SK-N-SH (cell line): ENCODE data around the gene KLF12. TPM values are rescaled to one million over a fixed set of nuclear protein-coding genes. Genes with fewer than 3 reads are reported as not detected.

Experiments
- CTCF ChIA-PET: fragments of 300-600, 350-600 bp; formaldehyde crosslinking; extraction: SDS; loops from one replicate; lab custom pipeline; 2021; lab: Yijun Ruan, JAX
- POLR2A ChIA-PET: fragments of 350-600 bp; sonication (Branson Sonifier 250); formaldehyde crosslinking; extraction: SDS; loops from one replicate; lab custom pipeline; 2020; ENCODE audit warnings: antibody characterized with exemption, inconsistent platforms; lab: Yijun Ruan, JAX
- DNase-seq: peaks from one replicate; pipeline ENCODE4 v3.0.0; 2012
- H2AFZ ChIP-seq: fragments of 200-600 bp; sonication (generic); 2 replicates; pipeline ENCODE4 v1.8.1; 2016; ENCODE audit warnings: antibody characterized with exemption, mild to moderate bottlenecking, low read depth
- H3F3A ChIP-seq: fragments of 200-600 bp; sonication (generic); replicated peaks from 2 replicates; pipeline ENCODE3; 2016; ENCODE audit warnings: antibody characterized with exemption, mild to moderate bottlenecking; ENCODE audit not compliant: insufficient read depth
- H3K27ac ChIP-seq, 2 experiments: fragments of 200-500 bp in 1 of 2; fragments of 200-600 bp in 1 of 2; sonication (Bioruptor generic) in 1 of 2; sonication (generic), shearing (Covaris generic) in 1 of 2; 2 replicates each; pipeline versions ENCODE4 v1.5.1 to v1.6.1; 2014 to 2016; ENCODE audit warnings: low read depth in 2 of 2, inconsistent platforms in 1 of 2, low read length in 1 of 2, mild to moderate bottlenecking in 1 of 2, mixed read lengths in 1 of 2
- H3K27me3 ChIP-seq: fragments of 200-600 bp; sonication (generic), shearing (Covaris generic); 2 replicates; pipeline ENCODE4 v1.6.1; 2016; ENCODE audit warnings: mixed run types; ENCODE audit not compliant: insufficient read depth
- H3K36me3 ChIP-seq, 2 experiments: fragments of 200-500 bp in 1 of 2; fragments of 200-600 bp in 1 of 2; sonication (Bioruptor generic) in 1 of 2; sonication (generic) in 1 of 2; replicated peaks in 1 of 2; 2 replicates each; pipeline versions ENCODE3 to v1.5.1; 2014 to 2016; ENCODE audit warnings: low read length in 1 of 2, mild to moderate bottlenecking in 1 of 2; ENCODE audit not compliant: insufficient read depth in 2 of 2, control insufficient read depth in 1 of 2
- H3K4me1 ChIP-seq, 2 experiments: fragments of 200-500 bp in 1 of 2; fragments of 200-600 bp in 1 of 2; sonication (Bioruptor generic) in 1 of 2; sonication (generic), shearing (Covaris generic) in 1 of 2; 2 replicates each; pipeline versions ENCODE4 v1.5.1 to v1.6.1; 2014 to 2016; ENCODE audit warnings: low read depth in 1 of 2, low read length in 1 of 2, mixed run types in 1 of 2; ENCODE audit not compliant: insufficient read depth in 2 of 2, control insufficient read depth in 1 of 2
- H3K4me2 ChIP-seq: fragments of 200-600 bp; sonication (generic), shearing (Covaris generic); 2 replicates; pipeline ENCODE4 v1.6.1; 2017; ENCODE audit warnings: mixed run types
- H3K4me3 ChIP-seq, 2 experiments: fragments of 200-500 bp in 1 of 2; fragments of 200-600 bp in 1 of 2; sonication (Bioruptor generic) in 1 of 2; sonication (generic), shearing (Covaris generic) in 1 of 2; 2 replicates each; pipeline versions ENCODE4 v1.5.1 to v1.8.1; 2014 to 2016; ENCODE audit warnings: low read depth in 2 of 2, inconsistent platforms in 1 of 2, low read length in 1 of 2, mild to moderate bottlenecking in 1 of 2, mixed read lengths in 1 of 2, moderate library complexity in 1 of 2
- H3K79me2 ChIP-seq: fragments of 200-600 bp; sonication (generic); 2 replicates; pipeline ENCODE4 v1.8.1; 2017; ENCODE audit warnings: mild to moderate bottlenecking; ENCODE audit not compliant: insufficient read depth
- H3K9ac ChIP-seq: fragments of 200-600 bp; sonication (generic); 2 replicates; pipeline ENCODE4 v1.6.1; 2017; ENCODE audit warnings: mixed run types
- H3K9me2 ChIP-seq: fragments of 200-600 bp; sonication (generic); 2 replicates; pipeline ENCODE4 v1.6.1; 2017; ENCODE audit warnings: mixed run types
- H3K9me3 ChIP-seq: fragments of 200-600 bp; sonication (generic); 2 replicates; pipeline ENCODE4 v1.6.1; 2017; ENCODE audit warnings: mixed run types, mild to moderate bottlenecking, moderate library complexity
- H4K20me1 ChIP-seq: fragments of 200-600 bp; sonication (generic); 2 replicates; pipeline ENCODE4 v1.6.1; 2017; ENCODE audit warnings: mild to moderate bottlenecking, mixed run types; ENCODE audit not compliant: insufficient read depth
- CHD2 ChIP-seq: fragments of 150-350 bp; IDR thresholded peaks from 2 replicates; pipeline ENCODE4 v1.6.1; 2018; ENCODE audit warnings: low read length; ENCODE audit not compliant: partially characterized antibody
- ELF1 ChIP-seq: IDR thresholded peaks from 2 replicates; pipeline ENCODE4 v1.4.0; 2012
- EZH2phosphoT487 ChIP-seq: fragments of 200-600 bp; sonication (generic); IDR thresholded peaks from 2 replicates; pipeline ENCODE4 v1.6.1; 2017; ENCODE audit warnings: low read depth, mixed run types, mild to moderate bottlenecking, antibody characterized with exemption, moderate library complexity, borderline replicate concordance
- FOXJ3 ChIP-seq: sonication (generic); formaldehyde crosslinking; IDR thresholded peaks from 2 replicates; pipeline ENCODE4 v1.5.1; 2020; ENCODE audit warnings: mild to moderate bottlenecking, missing genetic modification reagents
- FOXM1 ChIP-seq: IDR thresholded peaks from 2 replicates; pipeline ENCODE4 v1.4.0; 2012; ENCODE audit warnings: low read depth, mild to moderate bottlenecking
- POLR2AphosphoS5 ChIP-seq: IDR thresholded peaks from 2 replicates; pipeline ENCODE4 v1.6.1; 2012; ENCODE audit warnings: low read depth, low read length
- RFX5 ChIP-seq: IDR thresholded peaks from 2 replicates; pipeline ENCODE4 v1.6.1; 2012; ENCODE audit warnings: mild to moderate bottlenecking, improper control_type of control experiment, low read length
- RXRA ChIP-seq: IDR thresholded peaks from 2 replicates; pipeline ENCODE4 v1.4.0; 2012; ENCODE audit warnings: low read depth, mild to moderate bottlenecking, borderline replicate concordance
- SMC3 ChIP-seq: IDR thresholded peaks from 2 replicates; pipeline ENCODE4 v1.6.1; 2012; ENCODE audit warnings: low read depth, low read length, improper control_type of control experiment
- TAF1 ChIP-seq: IDR thresholded peaks from 2 replicates; pipeline ENCODE4 v1.6.1; 2012; ENCODE audit warnings: low read depth, mild to moderate bottlenecking, low read length, moderate library complexity, borderline replicate concordance
- TEAD4 ChIP-seq: IDR thresholded peaks from 2 replicates; pipeline ENCODE4 v1.4.0; 2012; ENCODE audit warnings: mild to moderate bottlenecking, borderline replicate concordance; ENCODE audit not compliant: insufficient read depth
- YY1 ChIP-seq: IDR thresholded peaks from 2 replicates; pipeline ENCODE4 v1.4.0; 2012; ENCODE audit warnings: low read depth, mild to moderate bottlenecking
- WGBS: methylation state at CpG from one replicate; pipeline ENCODE4 v1.1.6; 2017; ENCODE audit warnings: low lambda C conversion rate; 5-methylcytosine and 5-hydroxymethylcytosine counted together
- polyA plus RNA-seq, 3 experiments: library from polyadenylated mRNA; depleted of rRNA; stranded (reverse); fragments of >200 nt; gene quantifications; 2 replicates each; pipeline ENCODE4 v1.2.3, GENCODE V29; 2012
- TF ChIP-seq, protein P1 (sequence below): fragments of 150-350 bp; IDR thresholded peaks from 2 replicates; pipeline ENCODE4 v1.6.1; 2016; ENCODE audit warnings: mild to moderate bottlenecking, low read depth, low read length
- TF ChIP-seq, protein P2 (sequence below): IDR thresholded peaks from 2 replicates; pipeline ENCODE4 v1.6.1; 2012; ENCODE audit warnings: mild to moderate bottlenecking, low read depth, low read length, moderate library complexity

KLF12 gene
- polyA plus RNA-seq, 1 of the 3 experiments (the other 2 are of a cell fraction), result 2.4 TPM

DNA sequence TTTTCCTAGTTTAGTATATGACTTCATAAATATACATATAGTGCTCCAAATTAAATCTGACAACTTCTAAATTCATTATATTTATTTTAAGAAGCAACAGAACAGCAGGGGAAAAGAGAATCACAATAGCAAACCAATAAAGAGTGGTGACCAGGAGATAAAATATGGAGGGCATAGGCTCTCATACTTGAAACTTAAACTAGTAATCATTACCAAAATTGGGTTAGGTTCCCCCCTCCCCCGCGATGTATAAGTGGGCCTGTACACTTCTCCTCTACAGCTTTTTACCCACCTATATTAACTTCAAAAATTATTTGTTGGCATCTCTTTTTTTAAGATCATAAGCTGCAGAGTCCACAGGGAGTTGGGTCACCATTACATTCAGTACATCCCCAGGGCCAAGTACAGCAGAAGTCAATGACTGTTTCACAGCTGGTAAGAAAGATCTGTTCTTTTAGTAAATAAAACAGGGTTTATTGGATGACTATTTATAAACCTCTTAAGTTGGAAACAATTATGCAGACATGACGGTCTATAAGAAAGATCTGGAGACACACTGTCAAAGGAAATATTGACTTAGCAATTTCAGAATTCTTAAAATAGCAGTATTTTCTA is 29.4 kb downstream of the KLF12 start:
- H2AFZ ChIP-seq, result no peak overlapping the region
- peaks cover 24% of the 10 kb centered on the region; the same call in 1 of the 2 replicates for H4K20me1 ChIP-seq
- CTCF ChIA-PET, result no interaction called here
- DNase-seq, result no peak
- 93% methylated on average over 3 of the region's 3 CpGs for WGBS
- peaks cover 86% of the 10 kb centered on the region for H3K79me2 ChIP-seq
- H3K27me3 ChIP-seq, result no peaks in the 10 kb centered on the region
- peaks cover 0 to 4% of the 10 kb centered on the region in 2 experiments; a peak in 3 of 4 replicates for H3K4me1 ChIP-seq
- no peak for TF ChIP-seq FOXJ3 (CRISPR knock-in tag)
- no peak for TF ChIP-seq RXRA
- TF ChIP-seq TEAD4, result no peak
- no peak for TF ChIP-seq RFX5
- TF ChIP-seq TAF1, result no peak
- no peak for TF ChIP-seq ELF1
- TF ChIP-seq, protein P1, sequence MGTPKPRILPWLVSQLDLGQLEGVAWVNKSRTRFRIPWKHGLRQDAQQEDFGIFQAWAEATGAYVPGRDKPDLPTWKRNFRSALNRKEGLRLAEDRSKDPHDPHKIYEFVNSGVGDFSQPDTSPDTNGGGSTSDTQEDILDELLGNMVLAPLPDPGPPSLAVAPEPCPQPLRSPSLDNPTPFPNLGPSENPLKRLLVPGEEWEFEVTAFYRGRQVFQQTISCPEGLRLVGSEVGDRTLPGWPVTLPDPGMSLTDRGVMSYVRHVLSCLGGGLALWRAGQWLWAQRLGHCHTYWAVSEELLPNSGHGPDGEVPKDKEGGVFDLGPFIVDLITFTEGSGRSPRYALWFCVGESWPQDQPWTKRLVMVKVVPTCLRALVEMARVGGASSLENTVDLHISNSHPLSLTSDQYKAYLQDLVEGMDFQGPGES, result no peak
- TF ChIP-seq POLR2AphosphoS5, result no peak
- TF ChIP-seq EZH2phosphoT487, result no peak
- TF ChIP-seq CHD2, result no peak
- TF ChIP-seq SMC3, result no peak
- TF ChIP-seq YY1, result no peak
- TF ChIP-seq, protein P2, sequence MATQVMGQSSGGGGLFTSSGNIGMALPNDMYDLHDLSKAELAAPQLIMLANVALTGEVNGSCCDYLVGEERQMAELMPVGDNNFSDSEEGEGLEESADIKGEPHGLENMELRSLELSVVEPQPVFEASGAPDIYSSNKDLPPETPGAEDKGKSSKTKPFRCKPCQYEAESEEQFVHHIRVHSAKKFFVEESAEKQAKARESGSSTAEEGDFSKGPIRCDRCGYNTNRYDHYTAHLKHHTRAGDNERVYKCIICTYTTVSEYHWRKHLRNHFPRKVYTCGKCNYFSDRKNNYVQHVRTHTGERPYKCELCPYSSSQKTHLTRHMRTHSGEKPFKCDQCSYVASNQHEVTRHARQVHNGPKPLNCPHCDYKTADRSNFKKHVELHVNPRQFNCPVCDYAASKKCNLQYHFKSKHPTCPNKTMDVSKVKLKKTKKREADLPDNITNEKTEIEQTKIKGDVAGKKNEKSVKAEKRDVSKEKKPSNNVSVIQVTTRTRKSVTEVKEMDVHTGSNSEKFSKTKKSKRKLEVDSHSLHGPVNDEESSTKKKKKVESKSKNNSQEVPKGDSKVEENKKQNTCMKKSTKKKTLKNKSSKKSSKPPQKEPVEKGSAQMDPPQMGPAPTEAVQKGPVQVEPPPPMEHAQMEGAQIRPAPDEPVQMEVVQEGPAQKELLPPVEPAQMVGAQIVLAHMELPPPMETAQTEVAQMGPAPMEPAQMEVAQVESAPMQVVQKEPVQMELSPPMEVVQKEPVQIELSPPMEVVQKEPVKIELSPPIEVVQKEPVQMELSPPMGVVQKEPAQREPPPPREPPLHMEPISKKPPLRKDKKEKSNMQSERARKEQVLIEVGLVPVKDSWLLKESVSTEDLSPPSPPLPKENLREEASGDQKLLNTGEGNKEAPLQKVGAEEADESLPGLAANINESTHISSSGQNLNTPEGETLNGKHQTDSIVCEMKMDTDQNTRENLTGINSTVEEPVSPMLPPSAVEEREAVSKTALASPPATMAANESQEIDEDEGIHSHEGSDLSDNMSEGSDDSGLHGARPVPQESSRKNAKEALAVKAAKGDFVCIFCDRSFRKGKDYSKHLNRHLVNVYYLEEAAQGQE, result no peak
- TF ChIP-seq FOXM1, result no peak
- TF ChIP-seq, all 33 proteins: peak for 0
- no peak overlapping the region for H3K27ac ChIP-seq
- no peaks in the 10 kb centered on the region for H3K9me2 ChIP-seq
- POLR2A ChIA-PET, result no interaction called here
- H3K4me3 ChIP-seq, result no peak overlapping the region
- no peaks in the 10 kb centered on the region for H3K9me3 ChIP-seq
- peaks cover 17% of the 10 kb centered on the region for H3F3A ChIP-seq
- H3K36me3 ChIP-seq, result peaks cover 0 to 4% of the 10 kb centered on the region in 2 experiments
- no peak overlapping the region for H3K4me2 ChIP-seq
- H3K9ac ChIP-seq, result no peak overlapping the region
